ENCODE data around the gene MVP. TPM values are rescaled to one million over a fixed set of nuclear protein-coding genes. Genes with fewer than 3 reads are reported as not detected.
A peak's percentile ranks its signal among the peaks of the same experiment; 100 is the strongest.

The MVP gene
- total RNA-seq, 4 donors from 2014 or later: 101 to 151 (median 129) TPM

GRCh38 chr16:29854520-29855100, 34.3 kb downstream of the MVP start:
- no peak for TF ChIP-seq CTCF (IDR thresholded peaks at IDR 0.05)
- ATAC-seq (ENCODE audit: low FRiP score) (no peak), DNase-seq (ENCODE audit: low spot score) (no peak)

- TF ChIP-seq CTCF (IDR thresholded peaks at IDR 0.05): no peak
- DNase-seq (ENCODE audit: low spot score) (no peak), ATAC-seq (ENCODE audit: low FRiP score) (no peak)
These were observed 37.0 kb downstream of the MVP start for GRCh38 chr16:29857133-29857760.

GRCh38 chr16:29858149-29858849, 38.0 kb downstream of the MVP start:
- no peak for TF ChIP-seq CTCF (IDR thresholded peaks at IDR 0.05)
- ATAC-seq (ENCODE audit: low FRiP score): no peak
- DNase-seq (ENCODE audit: low spot score): no peak

GRCh38 chr16:29858974-29859373, 38.7 kb downstream of the MVP start:
- ATAC-seq (ENCODE audit: low FRiP score): no peak
- TF ChIP-seq CTCF (IDR thresholded peaks at IDR 0.05): no peak
- no peak for DNase-seq (ENCODE audit: low spot score)

- DNase-seq (ENCODE audit: low spot score): no peak
- TF ChIP-seq CTCF (IDR thresholded peaks at IDR 0.05): no peak
- ATAC-seq (ENCODE audit: low FRiP score): no peak
These were observed 40.0 kb downstream of the MVP start for GRCh38 chr16:29860218-29860617.

- ATAC-seq (ENCODE audit: low FRiP score) (peak; percentile 7), DNase-seq (ENCODE audit: low spot score) (no peak)
- no peak for TF ChIP-seq CTCF (IDR thresholded peaks at IDR 0.05)
These were observed 42.2 kb downstream of the MVP start for GRCh38 chr16:29862383-29862883.

All from omental fat pad (tissue), 4 donors.